ENCODE data around the gene CDC42.
A peak's percentile ranks its signal among the peaks of the same experiment; 100 is the strongest.
"Not testable (repeated sequence)": the region's sequence is repeated elsewhere in the genome, so short reads cannot be mapped to it uniquely, and the experiment has no call there.

CDC42 gene

DNA sequence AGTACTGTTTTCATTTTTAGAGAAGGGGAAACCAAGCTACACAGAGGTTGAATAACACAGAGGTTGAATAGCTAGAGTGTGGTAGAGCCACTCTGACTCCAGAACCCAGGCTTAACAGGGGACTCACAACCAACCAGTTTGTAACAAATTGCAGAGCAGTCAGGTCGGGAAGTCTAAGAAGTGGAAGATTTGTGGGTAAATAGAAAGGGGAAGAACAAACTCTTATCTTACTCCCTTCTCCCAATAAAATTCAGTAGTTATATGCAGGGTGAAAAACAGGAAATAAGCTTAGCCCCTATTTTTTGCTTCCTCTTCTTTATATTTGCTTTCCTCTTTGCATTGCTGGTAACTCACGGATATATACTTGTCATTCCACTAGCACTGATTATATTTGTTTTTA is 23.2 kb downstream of the CDC42 start:
- DNase-seq (ENCODE audit: low read depth): no peak

- no peak for DNase-seq (ENCODE audit: low read depth)
Observed at GRCh38 chr1:22076346-22076745, 23.8 kb downstream of the CDC42 start.

DNA sequence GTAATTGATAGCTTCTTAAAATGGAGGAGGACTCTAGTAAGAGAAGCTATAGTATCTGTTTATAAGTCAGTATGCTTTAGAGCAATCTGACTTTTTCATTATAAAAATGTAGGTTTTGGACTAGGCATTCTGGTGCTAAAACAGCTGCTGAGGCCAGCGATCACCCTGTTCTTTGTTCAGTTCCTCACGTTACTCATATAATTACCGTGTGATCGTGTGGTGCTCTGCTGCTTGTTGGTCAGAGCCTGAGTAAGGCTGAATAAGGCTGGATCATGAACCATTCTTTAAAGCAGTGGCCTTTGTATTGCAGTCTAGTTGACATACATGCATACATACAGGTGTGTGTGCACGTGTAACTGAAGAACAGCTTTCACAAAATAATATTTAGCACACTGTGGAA is 25.2 kb downstream of the CDC42 start:
- DNase-seq (ENCODE audit: low read depth): peak; percentile 34

DNA sequence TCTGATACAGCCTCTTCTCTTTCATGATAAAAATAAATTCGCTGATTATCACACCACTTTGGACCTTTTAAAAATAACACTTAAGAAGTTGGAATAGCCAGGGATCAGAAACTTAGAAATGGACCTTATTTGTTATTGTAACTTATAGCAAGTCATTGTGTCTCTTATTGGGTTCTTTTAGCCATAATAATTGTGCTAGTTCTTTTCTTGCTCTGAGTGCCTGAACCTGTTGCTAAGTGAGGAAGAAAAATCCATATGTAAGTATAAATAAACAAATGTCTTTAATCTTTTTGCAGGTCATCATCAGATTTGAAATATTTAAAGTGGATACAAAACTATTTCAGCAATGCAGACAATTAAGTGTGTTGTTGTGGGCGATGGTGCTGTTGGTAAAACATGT is 25.6 kb downstream of the CDC42 start:
- DNase-seq (ENCODE audit: low read depth): no peak

- DNase-seq (ENCODE audit: low read depth): no peak
Observed at GRCh38 chr1:22080191-22080590, 27.7 kb downstream of the CDC42 start.

DNA sequence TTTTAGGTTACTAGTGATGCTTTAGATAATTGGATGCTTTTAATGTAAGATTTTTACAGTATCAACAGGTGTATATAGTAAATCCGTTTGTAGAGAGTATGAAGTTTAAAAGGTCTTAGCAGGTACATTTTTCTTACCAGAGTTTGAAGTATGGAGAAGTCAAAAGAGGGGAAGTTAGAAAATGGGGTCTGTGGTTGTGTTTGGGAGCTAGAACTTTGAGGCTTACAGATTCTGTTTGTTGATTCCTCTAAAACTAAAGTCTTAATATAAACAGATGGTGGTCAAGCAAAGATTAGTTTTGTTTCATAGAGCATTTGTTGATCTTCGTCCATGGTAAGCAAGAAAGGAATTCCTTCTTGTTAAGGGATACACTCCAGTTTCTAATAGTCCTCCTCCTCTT is 35.8 kb downstream of the CDC42 start:
- DNase-seq (ENCODE audit: low read depth): no peak

GRCh38 chr1:22089134-22089571 is 36.6 kb downstream of the CDC42 start:
- no peak for DNase-seq (ENCODE audit: low read depth)

DNA sequence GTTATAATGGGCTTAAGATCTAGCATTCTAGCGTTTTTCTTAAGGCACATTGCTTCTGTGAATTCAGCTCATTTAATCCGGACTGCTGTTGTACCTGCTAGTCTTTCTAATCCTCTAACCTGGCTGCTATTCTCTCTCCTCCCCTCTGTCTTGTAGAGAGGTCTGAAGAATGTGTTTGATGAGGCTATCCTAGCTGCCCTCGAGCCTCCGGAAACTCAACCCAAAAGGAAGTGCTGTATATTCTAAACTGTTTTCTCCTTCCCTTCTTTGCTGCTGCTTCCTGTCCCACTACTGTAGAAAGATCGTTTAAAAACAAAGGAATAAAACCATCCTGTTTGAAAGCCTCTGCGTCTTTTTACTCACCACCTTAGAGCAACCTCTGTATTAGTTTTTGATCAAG is 37.3 kb downstream of the CDC42 start:
- DNase-seq (ENCODE audit: low read depth): no peak

- DNase-seq (ENCODE audit: low read depth): no peak
Observed at GRCh38 chr1:22090867-22091266, 38.4 kb downstream of the CDC42 start.

GRCh38 chr1:22092026-22092768 is 39.7 kb downstream of the CDC42 start:
- DNase-seq (ENCODE audit: low read depth): not testable (repeated sequence)

GRCh38 chr1:22093513-22093912 is 41.0 kb downstream of the CDC42 start:
- DNase-seq (ENCODE audit: low read depth): no peak

DNA sequence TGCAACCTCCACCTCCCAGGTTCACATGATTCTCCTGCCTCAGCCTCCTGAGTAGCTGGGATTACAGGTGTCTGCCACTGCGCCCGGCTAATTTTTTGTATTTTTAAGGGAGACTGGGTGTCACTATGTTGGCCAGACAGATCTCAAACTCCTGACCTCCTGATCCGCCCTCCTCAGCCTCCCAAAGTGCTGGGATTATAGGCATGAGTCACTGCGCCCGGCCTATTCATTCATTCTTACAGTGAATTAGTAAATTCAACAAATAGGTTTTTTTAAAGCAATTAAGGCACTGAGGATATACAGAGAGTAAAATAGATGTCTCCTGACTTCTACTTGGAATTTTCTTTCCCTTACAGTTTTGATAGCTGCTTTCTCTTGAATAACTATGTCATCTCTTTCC is 43.5 kb downstream of the CDC42 start:
- DNase-seq (ENCODE audit: low read depth): no peak

DNA sequence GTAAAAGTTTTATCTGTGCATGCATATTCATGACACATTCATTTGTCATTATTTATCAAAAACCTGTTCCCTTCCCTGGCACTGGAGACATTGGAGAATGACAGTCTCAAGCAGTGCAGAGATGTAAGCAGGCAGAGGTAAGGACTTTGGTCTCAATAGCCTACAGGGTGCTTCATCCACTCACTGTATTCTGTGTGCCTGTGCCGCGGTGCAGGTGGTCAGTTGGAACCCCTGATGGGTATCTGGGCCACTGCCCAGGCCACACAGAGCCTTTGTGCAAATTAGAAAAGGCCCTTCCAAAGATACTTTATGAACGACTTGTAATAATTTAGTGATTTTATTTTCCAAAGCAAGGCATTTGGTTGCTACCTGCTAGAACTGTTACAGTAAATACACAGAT is 44.0 kb downstream of the CDC42 start:
- no peak for DNase-seq (ENCODE audit: low read depth)

DNA sequence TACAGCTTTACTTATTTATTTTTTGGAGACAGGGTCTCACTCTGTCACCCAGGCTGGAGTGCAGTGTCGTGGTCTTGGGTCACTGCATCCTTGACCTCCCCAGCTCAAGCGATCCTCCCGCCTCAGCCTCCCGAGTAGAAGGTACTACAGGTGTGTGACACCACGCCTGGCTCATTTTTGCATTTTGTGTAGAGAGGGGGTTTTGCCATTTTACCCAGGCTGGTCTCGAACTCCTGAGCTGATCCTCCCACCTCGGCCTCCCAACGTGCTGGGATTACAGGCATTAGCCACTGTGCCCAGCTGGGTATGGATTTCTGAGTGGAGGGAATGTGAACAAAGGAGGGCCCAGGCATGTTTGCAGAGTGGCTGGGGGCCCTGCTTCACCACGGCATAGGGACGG is 46.2 kb downstream of the CDC42 start:
- DNase-seq (ENCODE audit: low read depth): no peak

DNA sequence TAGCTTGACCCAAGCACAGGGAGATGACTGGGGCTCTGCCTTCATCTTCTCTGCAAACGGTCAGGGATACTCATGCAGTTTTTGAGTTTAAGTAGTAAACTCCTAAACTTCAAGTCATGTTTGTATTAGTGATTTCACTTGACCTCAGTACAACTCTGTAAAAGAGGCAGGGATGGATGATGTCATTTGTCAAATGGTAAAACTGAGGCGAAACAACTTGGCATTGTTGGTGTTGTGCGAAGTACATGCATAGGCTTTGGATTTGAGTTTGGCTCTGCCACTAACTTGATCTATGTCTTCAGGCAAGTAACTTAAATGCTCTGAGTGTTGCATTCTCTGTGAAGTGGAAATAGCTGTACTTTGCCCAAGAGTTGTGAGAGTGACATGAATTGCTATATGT is 47.7 kb downstream of the CDC42 start:
- no peak for DNase-seq (ENCODE audit: low read depth)

- DNase-seq (ENCODE audit: low read depth): no peak
Observed at GRCh38 chr1:22101199-22101598, 48.7 kb downstream of the CDC42 start.

DNA sequence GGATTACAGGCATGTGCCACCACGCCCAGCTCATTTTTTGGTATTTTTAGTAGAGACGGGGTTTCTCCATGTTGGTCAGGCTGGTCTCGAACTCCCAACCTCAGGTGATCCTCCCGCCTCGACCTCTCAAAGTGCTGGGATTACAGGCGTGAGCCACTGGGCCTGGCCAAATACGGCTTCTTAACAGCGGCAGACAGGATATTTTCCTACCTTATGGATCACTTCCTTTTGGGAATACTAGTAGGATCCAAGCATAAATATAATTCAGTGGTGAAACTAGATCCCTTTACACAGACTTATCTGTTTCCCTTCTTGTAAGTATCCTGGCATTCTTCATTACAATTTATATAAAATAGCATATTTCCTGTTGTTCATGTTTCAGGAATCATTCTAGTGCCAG is 49.5 kb downstream of the CDC42 start:
- no peak for DNase-seq (ENCODE audit: low read depth)

GRCh38 chr1:22102746-22103145 is 50.2 kb downstream of the CDC42 start:
- no peak for DNase-seq (ENCODE audit: low read depth)

- no peak for DNase-seq (ENCODE audit: low read depth)
Observed at GRCh38 chr1:22104094-22104493, 51.6 kb downstream of the CDC42 start.

DNA sequence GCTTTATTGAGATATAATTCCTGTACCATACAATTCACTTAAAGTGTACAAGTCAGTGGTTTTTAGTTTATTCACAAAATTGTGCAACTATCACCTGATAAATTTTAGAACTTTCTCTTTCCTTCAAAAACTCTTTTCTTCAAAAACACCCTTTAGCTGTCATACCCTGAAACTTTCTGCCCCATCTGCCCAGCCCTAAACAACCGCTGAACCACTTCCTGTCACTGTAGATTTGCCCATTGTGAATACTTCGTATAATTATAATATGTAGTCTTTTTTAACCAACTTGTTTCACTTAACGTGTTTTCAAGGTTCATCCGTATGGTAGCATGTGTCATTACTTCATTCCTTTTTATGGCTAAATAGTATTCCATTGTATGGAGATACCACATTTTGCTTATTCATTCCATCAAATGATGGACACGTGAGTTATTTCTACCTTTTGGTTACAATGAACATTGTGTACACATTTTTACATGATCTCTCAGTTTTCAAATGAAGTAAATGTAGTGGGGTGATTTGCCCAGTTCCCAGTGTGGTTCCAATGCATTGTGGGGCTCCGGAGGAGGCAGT is 52.4 kb downstream of the CDC42 start:
- no peak for DNase-seq (ENCODE audit: low read depth)

- peak; percentile 25 for DNase-seq (ENCODE audit: low read depth)
Observed at GRCh38 chr1:22105611-22106207, 53.2 kb downstream of the CDC42 start.

DNA sequence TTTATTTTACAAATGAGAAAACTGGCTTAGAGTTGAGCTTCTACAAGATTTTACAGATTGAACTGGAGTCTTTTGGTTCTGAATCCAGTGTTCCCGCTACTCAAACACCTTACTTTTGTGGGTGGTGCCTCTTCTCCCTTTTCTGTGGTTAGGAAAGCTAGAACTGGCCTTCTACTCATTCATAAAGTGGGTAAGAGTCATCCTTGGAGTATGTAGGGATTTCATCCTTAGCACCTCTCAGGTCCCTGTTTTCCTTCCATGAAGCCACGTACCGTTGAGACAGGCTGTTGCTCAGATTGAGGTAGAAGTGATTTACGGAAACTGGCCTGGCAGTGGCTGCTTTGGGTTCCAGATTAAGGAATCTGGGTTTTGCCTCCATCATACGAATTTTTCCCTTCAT is 54.6 kb downstream of the CDC42 start:
- DNase-seq (ENCODE audit: low read depth): no peak

GRCh38 chr1:22108339-22109105 is 56.0 kb downstream of the CDC42 start:
- no peak for DNase-seq (ENCODE audit: low read depth)
